DMS53 treated with DMSO at 0.1 percent for 48 hours (cell line): ENCODE data around the gene ZNF446.
"Not testable (repeated sequence)": the region's sequence is repeated elsewhere in the genome, so short reads cannot be mapped to it uniquely, and the experiment has no call there.

Experiments used
- DNase-seq: peaks from one replicate; lab custom pipeline; 2025; ENCODE audit not compliant: unreplicated experiment; lab: John Stamatoyannopoulos, UW

Gene ZNF446

DNA sequence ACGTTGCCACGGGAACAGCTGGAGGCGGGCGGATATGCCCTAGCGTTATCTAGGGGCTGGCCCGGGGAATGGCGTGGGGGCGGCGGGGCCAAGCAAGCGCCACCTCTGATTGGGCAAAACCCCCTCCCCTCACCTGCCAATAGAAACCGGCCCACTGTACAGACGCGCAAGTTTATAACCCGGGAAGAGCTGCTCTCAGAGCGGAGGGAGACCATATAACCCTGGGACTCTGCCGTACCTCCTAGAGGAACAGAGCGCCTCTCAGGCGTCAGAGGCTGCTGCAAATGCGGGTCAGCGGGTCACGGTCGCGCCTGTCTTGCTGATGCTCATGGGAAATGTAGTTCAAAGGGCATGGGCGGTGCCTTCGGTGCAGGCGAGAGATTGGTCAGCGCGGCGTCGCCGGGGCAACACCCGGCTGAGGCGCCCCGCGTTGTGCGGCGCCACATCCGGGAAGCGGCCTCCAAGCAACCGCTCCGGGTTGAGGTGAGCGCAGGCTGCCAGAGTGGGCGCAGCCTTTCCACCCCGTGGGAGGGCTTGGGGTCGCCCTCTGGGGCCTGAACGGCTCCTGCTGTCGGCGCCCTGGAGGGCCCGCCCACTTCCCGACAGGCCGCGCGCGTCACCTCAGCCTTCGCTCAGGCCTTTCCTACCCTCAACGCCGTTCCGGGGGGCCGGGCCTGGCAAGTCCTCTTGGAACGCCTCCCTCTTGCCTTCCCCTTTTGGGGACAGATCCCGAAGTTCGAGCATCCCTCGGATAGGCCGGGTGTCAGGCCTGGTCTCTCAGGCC, at the start of gene ZNF446:
Gene ZNF446 (plus strand): TSS at position 639 of the 784 bp plus-strand sequence. CDS start 867 bp downstream, outside the sequence.
- DNase-seq = peak; percentile 95

DNA sequence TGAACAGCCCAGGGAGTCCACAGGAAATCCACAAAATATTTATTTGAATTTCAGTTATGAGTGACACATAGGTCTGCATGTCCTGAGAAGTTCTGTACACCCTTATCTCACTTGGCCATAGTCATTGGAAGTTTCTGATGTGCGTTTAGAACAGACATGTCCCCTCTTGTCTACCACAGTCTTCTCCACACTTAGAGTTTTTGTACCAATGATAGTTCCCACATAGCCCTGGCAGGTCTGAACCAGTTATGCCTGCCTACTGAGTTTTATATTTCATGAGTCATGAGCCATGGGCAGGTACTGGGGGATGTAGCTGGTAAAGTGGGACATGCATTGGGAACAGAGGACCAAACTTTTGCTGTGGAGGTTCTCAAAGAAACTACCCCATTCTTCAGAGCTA, 47.5 kb upstream of the ZNF446 start:
- DNase-seq = no peak

DNA sequence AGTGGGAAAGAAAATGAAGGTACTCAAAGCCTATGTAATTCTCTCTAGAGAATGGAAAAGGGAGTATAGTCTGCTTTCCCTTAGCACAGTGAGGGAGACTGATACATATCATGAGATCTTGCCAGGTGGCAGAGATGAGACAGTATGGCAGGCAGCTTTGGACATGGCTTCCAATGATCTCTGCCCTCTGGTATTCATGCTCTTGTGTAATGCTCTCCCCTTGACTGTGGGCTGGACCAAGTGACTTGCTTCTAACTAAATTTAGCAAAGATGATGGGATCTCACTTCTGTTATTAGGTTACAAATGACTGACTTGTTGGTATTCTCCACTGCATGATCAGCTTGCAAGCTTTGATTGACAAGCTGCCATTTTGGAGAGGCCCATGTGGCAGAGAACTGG, 46.4 kb upstream of the ZNF446 start:
- no peak for DNase-seq

DNA sequence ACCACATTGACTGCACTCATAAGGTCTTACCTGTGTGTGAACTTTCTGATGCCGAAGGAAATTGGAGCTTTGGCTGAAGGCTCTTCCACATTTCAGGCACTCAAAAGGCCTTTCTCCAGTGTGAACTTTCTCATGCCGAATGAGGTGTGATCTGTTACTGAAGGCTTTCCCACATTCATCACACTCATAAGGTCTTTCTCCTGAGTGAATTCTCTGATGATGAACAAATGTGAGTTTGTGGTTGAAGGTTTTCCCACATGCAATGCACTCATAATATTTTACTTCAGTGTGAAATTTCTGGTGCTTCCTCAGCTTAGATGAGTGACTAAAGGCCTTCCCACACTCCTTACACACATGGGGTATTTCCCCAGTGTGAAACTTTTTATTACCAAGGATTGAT, 41.9 kb upstream of the ZNF446 start:
- no peak for DNase-seq

DNA sequence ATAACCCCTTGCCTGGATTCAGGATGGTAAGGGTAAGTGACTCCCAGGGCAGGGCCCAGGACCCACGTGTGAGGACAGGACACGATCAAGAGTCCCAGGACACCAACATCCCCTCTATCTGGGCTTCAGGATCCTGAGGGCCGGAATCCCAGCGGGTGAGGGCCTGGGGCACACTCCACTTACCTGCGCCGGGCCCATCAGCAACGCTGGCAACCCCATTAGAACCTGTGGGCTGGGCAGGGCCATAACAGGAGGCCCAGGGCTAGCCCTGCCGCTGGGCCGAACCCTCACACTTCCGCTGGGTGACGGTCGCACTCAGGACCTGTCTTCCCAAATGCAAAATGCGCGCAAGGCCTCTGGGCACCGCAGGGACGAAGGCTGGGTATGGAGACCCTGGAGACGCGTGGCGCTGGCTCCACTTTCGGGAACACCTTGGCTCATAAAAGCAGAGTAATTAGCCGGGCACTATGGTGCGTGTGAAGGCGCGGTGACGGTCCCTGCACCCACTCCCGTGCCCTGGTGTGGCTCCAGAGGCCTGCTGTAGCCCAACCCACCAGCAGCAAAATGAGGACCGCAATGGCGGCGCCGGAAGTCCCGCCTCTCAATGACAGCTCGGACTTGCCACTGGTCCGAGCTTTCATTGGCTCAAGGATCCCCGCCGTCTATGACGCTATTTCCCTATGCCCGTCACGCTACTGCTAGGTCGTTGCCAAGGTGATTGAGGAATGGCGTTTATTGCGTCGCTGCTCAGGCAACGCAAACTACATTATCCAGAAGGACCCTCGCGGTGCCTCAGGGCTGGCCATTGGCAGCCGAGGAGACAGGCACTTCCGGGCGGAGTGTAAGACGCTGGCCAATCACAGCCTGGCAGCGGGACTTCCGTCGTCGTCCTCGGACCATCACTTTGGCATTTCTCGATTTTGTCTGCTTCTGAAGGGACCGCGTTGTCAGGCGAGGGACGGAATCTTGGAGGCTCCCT, 36.3 kb upstream of the ZNF446 start, which contains the start of gene ZNF132:
Gene ZNF132 (minus strand): TSS at position 578 of the 979 bp plus-strand sequence. CDS start 332 bp downstream, at position 246.
- peak; percentile 97 for DNase-seq

DNA sequence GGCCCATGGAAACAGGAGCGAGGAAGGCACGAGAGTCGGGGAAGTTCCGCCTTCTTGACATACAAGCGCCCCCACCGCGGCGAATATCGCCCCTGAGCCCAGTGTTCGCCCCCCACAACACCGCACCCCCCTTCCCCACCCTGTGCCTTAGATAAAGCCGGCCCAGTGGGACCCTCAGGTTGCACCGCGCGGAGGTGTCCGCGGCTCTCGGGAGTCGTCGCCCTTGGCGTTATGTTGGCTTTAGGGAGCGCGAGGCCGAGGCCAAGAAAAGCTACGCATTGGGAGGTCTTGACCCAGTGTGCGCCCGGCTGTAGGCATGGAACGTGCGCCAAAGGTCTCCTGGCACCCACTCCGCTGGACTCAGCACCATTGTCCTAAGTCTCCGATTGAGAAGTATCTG, 35.6 kb upstream of the ZNF446 start:
- DNase-seq = no peak

DNA sequence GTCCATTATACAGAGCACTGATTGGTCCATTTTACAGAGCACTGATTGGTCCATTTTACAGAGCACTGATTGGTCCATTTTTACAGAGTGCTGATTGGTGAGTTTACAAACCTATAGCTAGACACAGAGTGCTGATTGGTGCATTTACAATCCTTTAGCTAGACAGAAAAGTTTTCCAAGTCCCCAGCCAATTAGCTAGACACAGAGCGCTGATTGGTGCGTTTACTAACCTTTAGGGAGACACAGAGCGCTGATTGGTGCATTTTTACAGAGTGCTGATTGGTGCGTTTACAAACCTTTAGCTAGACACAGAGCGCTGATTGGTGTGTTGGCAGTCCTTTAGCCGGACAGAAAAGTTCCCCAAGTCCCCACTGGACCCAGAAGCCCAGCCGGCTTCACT, 33.2 kb upstream of the ZNF446 start:
- not testable (repeated sequence) for DNase-seq

DNA sequence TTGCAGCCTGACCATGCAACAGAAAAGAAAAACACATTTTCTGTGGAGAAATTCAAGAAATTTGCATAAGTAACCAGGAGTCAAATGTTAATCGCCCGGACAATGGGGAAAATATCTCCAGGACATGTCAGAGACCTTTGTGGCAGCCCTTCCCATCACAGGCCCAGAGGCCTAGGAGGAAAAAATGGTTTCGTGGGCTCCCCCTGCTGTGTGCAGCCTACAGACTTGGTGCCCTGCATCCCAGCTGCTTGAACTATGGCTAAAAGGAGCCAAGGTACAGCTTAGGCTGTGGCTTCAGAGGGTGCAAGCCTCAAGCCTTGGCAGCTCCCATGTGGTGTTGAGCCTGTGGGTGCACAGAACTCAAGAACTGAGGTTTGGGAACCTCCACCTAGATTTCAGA, 27.3 kb upstream of the ZNF446 start:
- DNase-seq = not testable (repeated sequence)

DNA sequence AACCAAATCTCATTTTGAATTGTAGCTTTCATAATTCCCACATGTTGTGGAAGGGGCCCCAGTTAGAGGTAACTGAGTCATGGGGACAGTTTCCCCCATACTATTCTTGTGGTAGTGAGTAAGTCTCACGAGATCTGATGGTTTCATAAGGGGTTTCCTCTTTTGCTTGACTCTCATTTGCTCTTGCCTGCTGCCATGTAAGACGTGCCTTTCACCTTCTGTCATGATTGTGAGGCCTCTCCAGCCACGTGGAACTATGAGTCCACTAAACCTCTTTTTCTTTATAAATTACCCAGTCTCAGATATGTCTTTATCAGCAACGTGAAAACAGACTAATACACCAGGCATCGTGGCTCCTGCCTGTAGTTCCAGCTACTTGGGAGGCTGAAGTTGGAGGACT, 26.2 kb upstream of the ZNF446 start:
- not testable (repeated sequence) for DNase-seq

DNA sequence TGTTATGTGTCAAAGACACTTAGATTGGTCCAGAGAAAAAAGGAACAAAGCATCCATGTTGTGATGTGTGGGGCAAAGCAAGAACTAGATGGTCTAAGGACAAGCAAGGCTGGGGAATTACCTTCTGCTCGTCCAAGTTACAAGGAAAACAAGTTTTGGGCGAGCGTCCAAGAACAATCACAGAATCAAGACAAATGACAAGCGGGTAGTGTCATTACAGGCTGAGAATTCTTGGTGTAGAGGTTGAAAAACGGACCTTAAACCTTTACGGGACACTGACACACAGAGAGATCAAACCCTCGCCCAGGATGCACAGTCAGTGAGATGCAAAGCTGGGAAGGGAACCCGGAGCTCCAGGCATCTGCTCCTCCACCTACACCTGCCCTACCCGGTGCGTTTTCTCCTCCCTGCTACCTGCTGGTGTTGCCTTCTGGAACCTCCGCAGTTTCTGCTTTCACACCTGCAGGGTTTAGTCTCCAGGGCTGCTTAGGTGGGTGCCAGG, 25.2 kb upstream of the ZNF446 start:
- DNase-seq = no peak

DNA sequence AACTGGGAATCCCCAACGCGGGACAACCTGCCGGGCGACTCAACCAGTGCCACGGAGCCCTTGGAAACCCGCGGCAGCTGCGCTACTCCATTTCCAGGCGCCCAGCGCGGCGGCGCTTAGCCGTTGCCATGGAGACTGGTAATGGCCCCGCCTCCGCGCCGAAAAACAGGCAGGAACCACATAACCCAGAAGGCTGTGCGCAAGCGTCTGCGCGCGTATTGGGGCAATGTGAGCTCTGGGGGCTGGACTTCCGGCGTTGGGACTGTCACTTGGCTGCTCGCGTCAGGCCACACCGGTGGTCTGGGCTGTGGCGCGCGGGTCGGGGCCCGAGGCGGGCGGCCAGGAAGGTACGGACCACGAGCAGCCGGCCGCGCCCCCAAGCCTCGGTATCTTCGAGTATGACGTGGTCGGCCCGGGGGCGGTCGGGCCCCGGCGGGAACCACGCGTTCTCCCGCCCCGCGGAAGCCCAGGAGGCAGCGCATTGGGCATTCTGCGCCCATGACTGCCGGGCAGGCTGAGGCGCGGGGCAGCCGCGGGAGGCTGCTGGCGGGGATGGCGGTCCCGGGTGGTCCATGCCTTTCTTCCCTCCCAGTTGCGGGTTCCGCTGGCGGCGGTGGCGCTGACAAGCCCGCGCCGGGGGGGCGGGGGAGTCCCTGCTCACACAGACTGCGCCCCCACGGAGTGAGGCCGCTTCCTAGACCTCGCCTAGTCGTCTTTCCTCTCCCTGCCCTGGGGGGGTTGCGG, 24.6 kb upstream of the ZNF446 start, which contains the start of gene ZNF324B:
Gene ZNF324B (plus strand): TSS at position 265 of the 744 bp plus-strand sequence. CDS start 2,080 bp downstream, outside the sequence.
- DNase-seq = peak; percentile 92

DNA sequence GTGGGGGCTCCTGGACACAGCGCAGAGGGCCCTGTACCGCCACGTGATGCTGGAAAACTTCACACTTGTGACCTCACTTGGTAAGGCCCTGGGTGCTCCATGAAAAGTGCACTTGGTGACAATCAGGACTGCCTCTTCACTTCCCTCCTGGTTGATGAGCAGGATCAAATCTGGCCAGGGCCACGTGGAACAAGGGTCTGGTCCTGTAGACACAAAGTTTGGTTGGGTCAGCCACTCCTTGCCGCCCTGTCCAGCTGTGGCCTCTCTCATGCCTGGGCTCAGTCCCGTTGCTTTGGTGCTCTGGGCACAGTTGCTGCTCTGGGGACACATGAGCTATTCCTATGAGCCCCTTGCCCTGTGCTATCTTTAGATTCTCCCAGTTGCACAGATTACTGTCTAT, 22.4 kb upstream of the ZNF446 start:
- DNase-seq = no peak

DNA sequence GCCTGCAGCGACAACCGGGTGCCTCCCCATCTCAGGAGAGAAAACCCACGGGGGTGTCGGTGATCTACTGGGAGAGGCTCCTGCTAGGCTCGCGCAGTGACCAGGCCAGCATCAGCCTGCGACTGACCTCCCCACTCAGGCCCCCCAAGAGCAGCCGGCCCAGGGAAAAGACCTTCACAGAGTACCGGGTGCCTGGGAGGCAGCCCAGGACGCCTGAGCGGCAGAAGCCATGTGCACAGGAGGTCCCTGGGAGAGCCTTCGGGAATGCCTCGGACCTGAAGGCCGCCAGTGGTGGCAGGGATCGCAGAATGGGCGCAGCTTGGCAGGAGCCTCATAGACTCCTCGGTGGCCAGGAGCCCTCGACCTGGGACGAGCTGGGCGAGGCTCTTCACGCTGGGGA, 20.8 kb upstream of the ZNF446 start:
- DNase-seq = no peak

DNA sequence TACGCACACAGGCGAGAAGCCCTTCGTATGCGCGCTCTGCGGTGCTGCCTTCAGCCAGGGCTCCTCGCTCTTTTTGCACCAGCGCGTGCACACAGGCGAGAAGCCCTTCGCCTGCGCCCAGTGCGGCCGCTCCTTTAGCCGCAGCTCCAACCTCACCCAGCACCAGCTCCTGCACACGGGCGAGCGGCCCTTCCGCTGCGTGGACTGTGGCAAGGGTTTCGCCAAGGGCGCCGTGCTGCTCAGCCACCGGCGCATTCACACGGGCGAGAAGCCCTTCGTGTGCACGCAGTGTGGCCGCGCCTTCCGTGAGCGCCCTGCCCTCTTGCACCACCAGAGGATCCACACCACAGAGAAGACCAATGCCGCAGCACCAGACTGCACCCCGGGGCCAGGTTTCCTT, 20.0 kb upstream of the ZNF446 start:
- DNase-seq = no peak

DNA sequence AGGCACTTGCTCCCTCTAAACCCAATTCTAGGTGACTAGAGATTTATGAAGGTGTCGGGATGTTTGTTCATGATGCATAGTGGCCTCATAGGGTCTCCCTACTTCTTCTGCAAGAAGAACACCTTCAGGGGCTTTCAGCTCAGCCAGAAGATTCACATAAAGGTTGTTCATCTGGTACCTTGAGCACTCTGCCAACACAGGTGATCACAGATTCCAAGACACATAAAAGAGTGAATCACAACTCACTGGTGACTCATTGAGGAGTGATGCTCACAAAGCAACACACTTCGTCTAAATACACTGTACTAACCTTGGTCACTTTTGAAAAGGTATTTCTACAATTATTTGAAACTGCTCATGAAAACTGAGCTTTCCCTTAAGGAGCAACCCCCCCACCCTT, 16.1 kb upstream of the ZNF446 start:
- no peak for DNase-seq

DNA sequence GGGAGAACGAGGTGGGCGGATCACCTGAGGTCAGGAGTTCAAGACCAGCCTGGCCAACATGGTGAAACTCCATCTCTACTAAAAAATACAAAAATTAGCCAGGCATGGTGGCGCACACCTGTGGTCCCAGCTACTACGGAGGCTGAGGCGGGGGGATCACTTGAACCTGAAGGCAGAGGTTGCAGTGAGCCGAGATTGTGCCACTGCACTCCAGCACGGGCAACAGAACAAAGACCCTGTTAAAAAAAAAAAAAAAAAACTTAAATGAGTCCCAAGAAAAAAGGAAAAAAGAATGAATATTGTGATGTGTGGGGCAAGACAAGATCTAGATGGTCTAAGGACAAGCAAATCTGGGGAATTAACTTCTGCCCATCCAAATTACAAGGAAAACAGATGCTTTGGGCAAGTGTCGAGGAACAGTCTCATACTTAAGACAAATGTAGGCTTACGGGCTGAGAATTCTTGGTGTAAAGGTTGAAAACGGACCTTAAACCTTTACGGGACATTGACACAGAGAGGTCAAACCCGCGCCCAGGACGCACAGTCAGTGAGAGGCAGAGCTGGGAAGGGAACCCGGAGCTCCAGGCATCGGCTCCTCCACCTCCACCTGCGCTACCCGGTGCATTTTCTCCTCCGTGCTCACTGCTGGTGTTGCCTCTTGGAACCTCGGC, 9.9 kb upstream of the ZNF446 start:
- DNase-seq = no peak

DNA sequence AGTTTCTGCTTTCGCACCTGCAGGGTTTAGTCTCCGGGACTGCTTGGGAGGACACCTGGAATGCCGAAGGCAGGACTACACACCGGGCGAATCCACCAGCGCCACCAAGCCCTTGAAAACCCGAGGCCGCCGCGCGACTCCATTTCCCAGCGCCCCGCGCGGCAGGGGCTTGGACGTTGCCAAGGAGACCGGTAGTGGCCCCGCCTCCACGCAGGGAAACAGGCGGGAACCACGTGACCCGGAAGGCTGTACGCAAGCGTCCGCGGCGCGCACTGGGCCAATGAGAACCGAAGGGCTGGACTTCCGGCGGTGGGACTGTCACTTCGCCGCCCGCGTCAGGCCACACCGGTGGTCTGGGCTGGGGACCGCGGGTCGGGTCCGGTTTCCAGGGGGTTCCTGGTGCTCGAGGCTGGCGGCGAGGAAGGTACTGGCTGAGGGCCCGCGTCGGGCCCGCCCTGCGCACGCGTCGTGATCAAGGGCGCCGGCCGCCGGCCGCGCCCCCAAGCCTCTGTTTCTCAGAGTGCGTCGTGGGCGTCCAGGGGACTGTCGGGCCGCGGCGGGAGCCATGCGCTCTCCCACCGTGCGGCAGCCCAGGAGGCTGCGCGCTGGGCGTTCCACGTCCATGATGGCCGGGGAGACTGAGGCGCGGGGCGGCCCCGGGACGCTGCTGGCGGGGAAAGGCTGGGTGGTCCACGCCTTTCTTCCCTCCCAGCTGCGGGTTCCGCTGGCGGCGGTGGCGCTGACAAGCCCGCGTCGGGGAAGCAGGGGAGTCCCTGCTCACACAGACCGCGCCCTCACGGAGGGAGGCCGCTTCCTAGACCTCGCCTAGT, 9.2 kb upstream of the ZNF446 start, which contains the start of gene ZNF324:
Gene ZNF324 (plus strand): TSS at position 321 of the 830 bp plus-strand sequence. CDS start 2,106 bp downstream, outside the sequence.
- DNase-seq = peak; percentile 95

DNA sequence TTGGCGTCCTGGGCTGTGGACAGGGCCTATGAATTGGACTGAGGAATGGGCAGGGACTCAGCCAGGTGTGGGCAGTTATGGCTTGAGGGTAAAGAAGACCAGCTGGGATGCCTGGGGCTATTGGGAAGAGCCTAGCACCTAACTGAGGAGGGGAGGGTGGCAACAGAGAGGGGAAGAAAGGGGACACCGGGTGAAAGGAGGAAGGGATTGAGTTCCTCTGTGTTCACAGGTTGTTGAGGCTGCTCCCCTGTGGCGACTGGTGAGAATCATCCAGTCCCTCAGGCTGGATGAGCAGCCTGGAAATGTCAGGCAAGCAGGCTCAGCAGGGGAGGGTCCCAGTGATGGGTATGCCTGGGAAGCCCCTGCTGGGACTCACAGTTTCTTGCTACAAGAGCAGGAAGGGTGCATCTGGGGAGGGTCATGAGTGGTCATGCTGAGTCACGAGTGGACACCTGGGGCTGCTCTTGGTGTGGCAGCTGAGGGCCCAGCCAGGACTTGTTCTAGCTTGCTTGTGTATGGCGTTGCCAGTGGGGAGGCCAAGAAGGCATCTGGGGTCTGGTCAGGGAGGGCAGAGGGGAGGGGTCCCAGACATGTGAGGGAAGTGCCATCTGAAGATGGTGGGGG, 7.8 kb upstream of the ZNF446 start:
- DNase-seq = no peak
